IMR-90 (cell line): ENCODE results near the gene CANT1. TPM values are rescaled to one million over a fixed set of nuclear protein-coding genes. Genes with fewer than 3 reads are reported as not detected.

Experiments
- ATAC-seq: fragments of 200-7000 bp; cut with Tn5 transposase; 2 replicates; pipeline ENCODE4 v1.9.1; 2020; ENCODE audit warnings: low read depth, mild to moderate bottlenecking, moderate library complexity
- BruUV-seq: library from RNA; stranded (reverse); fragments of 400-500 nt; replicated peaks from 2 replicates; lab custom pipeline; 2021; lab: Mats Ljungman, UMichigan
- CTCF ChIA-PET: fragments of 300-600 bp; formaldehyde crosslinking; extraction: SDS; loops from one replicate; lab custom pipeline; 2021; ENCODE audit warnings: antibody characterized with exemption; lab: Yijun Ruan, JAX
- POLR2A ChIA-PET: fragments of 300-600 bp; sonication (Branson Sonifier 250); formaldehyde crosslinking; loops from one replicate; lab custom pipeline; 2022; ENCODE audit warnings: antibody characterized with exemption; ENCODE audit not compliant: unreplicated experiment; lab: Charles Lee
- DNase-seq: peaks from one replicate; pipeline ENCODE4 v3.0.0; 2013
- H2AFZ ChIP-seq: replicated peaks from 2 replicates; pipeline ENCODE3; 2013; ENCODE audit warnings: low read length, mild to moderate bottlenecking; ENCODE audit not compliant: poor library complexity
- H2AK5ac ChIP-seq: 2 replicates; pipeline ENCODE4 v1.6.1; 2013; ENCODE audit warnings: low read depth, low read length, inconsistent platforms
- H2AK9ac ChIP-seq: replicated peaks from 2 replicates; pipeline ENCODE3; 2013; ENCODE audit warnings: mild to moderate bottlenecking, low read depth, low read length, moderate library complexity; ENCODE audit not compliant: poor library complexity
- H2BK120ac ChIP-seq: 2 replicates; pipeline ENCODE4 v1.6.1; 2013; ENCODE audit warnings: low read depth, low read length, inconsistent platforms
- H2BK15ac ChIP-seq: 3 replicates; pipeline ENCODE4 v1.6.1; 2013; ENCODE audit warnings: low read depth, low read length, inconsistent platforms
- H2BK20ac ChIP-seq: 2 replicates; pipeline ENCODE4 v1.6.1; 2013; ENCODE audit warnings: low read depth, mild to moderate bottlenecking, inconsistent platforms, low read length, moderate library complexity
- H2BK5ac ChIP-seq: 2 replicates; pipeline ENCODE4 v1.6.1; 2013; ENCODE audit warnings: mild to moderate bottlenecking, low read depth, low read length, inconsistent platforms; ENCODE audit not compliant: poor library complexity, severe bottlenecking
- H3K14ac ChIP-seq: replicated peaks from 2 replicates; pipeline ENCODE4 v1.6.1; 2013; ENCODE audit warnings: low read depth, low read length, inconsistent platforms
- H3K18ac ChIP-seq: 2 replicates; pipeline ENCODE4 v1.6.1; 2013; ENCODE audit warnings: low read depth, low read length, control low read depth
- H3K23ac ChIP-seq: 2 replicates; pipeline ENCODE4 v1.6.1; 2013; ENCODE audit warnings: low read depth, low read length, inconsistent platforms
- H3K27ac ChIP-seq: 2 replicates; pipeline ENCODE4 v1.5.1; 2013; ENCODE audit warnings: mild to moderate bottlenecking, control low read depth, low read length; ENCODE audit not compliant: insufficient read depth
- H3K27me3 ChIP-seq: 2 replicates; pipeline ENCODE4 v1.6.1; 2013; ENCODE audit warnings: low read length; ENCODE audit not compliant: control insufficient read depth, insufficient read depth
- H3K36me3 ChIP-seq: 2 replicates; pipeline ENCODE4 v1.6.1; 2013; ENCODE audit warnings: low read length, mixed read lengths; ENCODE audit not compliant: control insufficient read depth, insufficient read depth
- H3K4ac ChIP-seq: 2 replicates; pipeline ENCODE4 v1.6.1; 2013; ENCODE audit warnings: low read depth, low read length, inconsistent platforms
- H3K4me1 ChIP-seq: 2 replicates; pipeline ENCODE4 v1.6.1; 2013; ENCODE audit warnings: low read length, mixed read lengths; ENCODE audit not compliant: control insufficient read depth, insufficient read depth
- H3K4me2 ChIP-seq: 2 replicates; pipeline ENCODE4 v1.6.1; 2013; ENCODE audit warnings: low read depth, mild to moderate bottlenecking, control low read depth, low read length, moderate library complexity
- H3K4me3 ChIP-seq: 2 replicates; pipeline ENCODE4 v1.5.1; 2013; ENCODE audit warnings: low read depth, mild to moderate bottlenecking, control low read depth, low read length, moderate library complexity; ENCODE audit not compliant: insufficient read depth
- H3K56ac ChIP-seq: 2 replicates; pipeline ENCODE4 v1.6.1; 2013; ENCODE audit warnings: low read length, inconsistent platforms; ENCODE audit not compliant: insufficient read depth; ENCODE audit errors: extremely low read depth
- H3K79me1 ChIP-seq, 2 experiments: 2 replicates each; pipeline ENCODE4 v1.6.1; 2013; ENCODE audit warnings: low read length in 2 of 2, inconsistent platforms in 1 of 2, low read depth in 1 of 2
- H3K9ac ChIP-seq: 2 replicates; pipeline ENCODE4 v1.6.1; 2013; ENCODE audit warnings: low read depth, low read length, control low read depth
- H3K9me1 ChIP-seq: 2 replicates; pipeline ENCODE4 v1.6.1; 2013; ENCODE audit warnings: low read length, inconsistent platforms; ENCODE audit not compliant: insufficient read depth
- H3K9me3 ChIP-seq: 2 replicates; pipeline ENCODE4 v1.6.1; 2013; ENCODE audit warnings: low read length; ENCODE audit not compliant: control insufficient read depth, insufficient read depth
- H4K20me1 ChIP-seq: 2 replicates; pipeline ENCODE4 v1.6.1; 2013; ENCODE audit warnings: low read length, inconsistent platforms; ENCODE audit not compliant: insufficient read depth
- H4K5ac ChIP-seq: 2 replicates; pipeline ENCODE4 v1.6.1; 2013; ENCODE audit warnings: mild to moderate bottlenecking, low read depth, low read length, control low read depth
- H4K8ac ChIP-seq, 2 experiments: 2 replicates each; pipeline ENCODE4 v1.6.1; 2013; ENCODE audit warnings: low read depth in 2 of 2, low read length in 2 of 2, control low read depth in 1 of 2, inconsistent platforms in 1 of 2
- H4K91ac ChIP-seq: 2 replicates; pipeline ENCODE4 v1.6.1; 2013; ENCODE audit warnings: low read depth, low read length, inconsistent platforms; ENCODE audit not compliant: insufficient read depth
- CEBPB ChIP-seq: IDR thresholded peaks from 2 replicates; pipeline ENCODE4 v1.6.1; 2012; ENCODE audit warnings: low read depth, low read length, improper control_type of control experiment
- CHD1 ChIP-seq: IDR thresholded peaks from 2 replicates; pipeline ENCODE4 v1.6.1; 2012; ENCODE audit warnings: low read depth, low read length, improper control_type of control experiment
- FOS ChIP-seq: fragments of 150-350 bp; IDR thresholded peaks from 2 replicates; pipeline ENCODE4 v1.6.1; 2016; ENCODE audit warnings: low read depth, low read length
- MAFK ChIP-seq: IDR thresholded peaks from 2 replicates; pipeline ENCODE4 v1.6.1; 2012; ENCODE audit warnings: low read depth, low read length, improper control_type of control experiment
- MAZ ChIP-seq: IDR thresholded peaks from 2 replicates; pipeline ENCODE4 v1.6.1; 2012; ENCODE audit warnings: low read depth, mild to moderate bottlenecking, low read length, improper control_type of control experiment, moderate library complexity, borderline replicate concordance
- NFE2L2 ChIP-seq: fragments of 150-350 bp; IDR thresholded peaks from 2 replicates; pipeline ENCODE4 v1.6.1; 2016; ENCODE audit warnings: low read depth, mild to moderate bottlenecking, low read length
- POLR2A ChIP-seq: IDR thresholded peaks from 2 replicates; pipeline ENCODE4 v1.6.1; 2012; ENCODE audit warnings: mild to moderate bottlenecking, low read depth, low read length
- RAD21 ChIP-seq: IDR thresholded peaks from 2 replicates; pipeline ENCODE4 v1.6.1; 2012; ENCODE audit warnings: low read length, improper control_type of control experiment
- RCOR1 ChIP-seq: IDR thresholded peaks from 2 replicates; pipeline ENCODE4 v1.6.1; 2012; ENCODE audit warnings: mild to moderate bottlenecking, low read length, improper control_type of control experiment; ENCODE audit not compliant: insufficient replicate concordance
- RFX5 ChIP-seq: IDR thresholded peaks from 2 replicates; pipeline ENCODE4 v1.8.0; 2012; ENCODE audit warnings: low read depth, mild to moderate bottlenecking, low read length, moderate library complexity
- WGBS, 2 experiments: methylation state at CpG; one replicate each; pipeline versions ENCODE4 v1.1.5 to v1.1.7; 2013; ENCODE audit warnings: missing lambda C conversion rate in 2 of 2; ENCODE audit not compliant: insufficient read length in 1 of 2; ENCODE audit errors: extremely low coverage in 2 of 2; 5-methylcytosine and 5-hydroxymethylcytosine counted together
- dilution Hi-C: fragments of 300-500 bp; cut with HindIII; formaldehyde crosslinking; loops from one replicate; pipeline ENCODE4 v1.14.3; 2018; ENCODE audit warnings: low sequenced_read_pairs; ENCODE audit not compliant: unreplicated experiment
- in situ Hi-C: fragments of 300-500 bp; cut with MboI; formaldehyde crosslinking; loops from 3 replicates; pipeline ENCODE4 v1.14.3; 2019; ENCODE audit warnings: low sequenced_read_pairs, inconsistent platforms, mixed read lengths
- intact Hi-C: fragments of 100-400 bp; cut with micrococcal nuclease; formaldehyde crosslinking; loops from 2 replicates; pipeline ENCODE4 v1.10.0; 2022
- polyA plus RNA-seq, 3 experiments: library from polyadenylated mRNA; depleted of rRNA; stranded (reverse); fragments of >200 nt; gene quantifications; 2 replicates each; pipeline ENCODE4 v1.2.3, GENCODE V29; 2012; ENCODE audit warnings: low replicate concordance in 1 of 3
- total RNA-seq: library from RNA; depleted of rRNA; stranded (reverse); fragments of >200 nt; gene quantifications from 2 replicates; pipeline ENCODE4 v1.2.3, GENCODE V29; 2012
- TF ChIP-seq, protein P1 (sequence below): fragments of 150-350 bp; IDR thresholded peaks from 2 replicates; pipeline ENCODE4 v1.6.1; 2017; ENCODE audit warnings: mild to moderate bottlenecking, antibody characterized with exemption, low read length, low read depth
- TF ChIP-seq, protein P2 (sequence below): conservative IDR thresholded peaks from 2 replicates; pipeline ENCODE4 v1.5.1; 2012; ENCODE audit warnings: mild to moderate bottlenecking, low read depth, low read length, improper control_type of control experiment
- TF ChIP-seq, protein P3 (sequence below): fragments of 150-350 bp; IDR thresholded peaks from 2 replicates; pipeline ENCODE4 v1.6.1; 2016; ENCODE audit warnings: low read depth, mild to moderate bottlenecking, low read length, moderate library complexity, borderline replicate concordance

Gene CANT1
- total and polyA plus RNA-seq, 2 of the 4 experiments (the other 2 are of a cell fraction): 51.8 to 73.4 TPM

DNA sequence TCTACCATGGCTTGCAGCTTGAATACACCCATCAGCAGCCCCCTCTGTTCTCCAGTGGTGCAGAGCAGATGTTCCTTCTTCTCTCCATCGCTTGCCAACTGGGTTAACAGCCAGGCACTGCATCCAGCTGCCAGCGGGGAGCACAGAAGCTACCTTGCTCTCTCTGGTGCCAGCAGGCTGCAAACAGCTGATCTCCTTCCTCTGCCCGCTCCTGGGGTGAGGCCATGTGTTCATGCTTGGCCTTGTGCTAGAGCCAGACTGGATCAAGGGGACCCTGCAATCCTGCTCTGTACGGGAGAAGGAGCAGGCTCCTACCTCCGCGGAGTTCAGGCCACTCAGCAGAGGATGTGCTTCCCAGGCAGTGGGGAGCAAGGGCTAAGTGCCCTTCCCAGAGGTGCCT is 41.0 kb upstream of the CANT1 start:
- no peak overlapping the region for H2BK120ac ChIP-seq
- H3K4ac ChIP-seq: no peak overlapping the region
- no peaks in the 10 kb centered on the region; the same call in 1 of the 2 replicates for H4K20me1 ChIP-seq
- POLR2A ChIA-PET: no interaction called here
- no peak overlapping the region for H2BK20ac ChIP-seq
- H2AFZ ChIP-seq: no peak overlapping the region
- H3K9ac ChIP-seq: no peak overlapping the region
- H3K79me1 ChIP-seq: no peaks in the 10 kb centered on the region
- no peak overlapping the region for H3K56ac ChIP-seq
- H4K8ac ChIP-seq: no peak overlapping the region
- H2AK9ac ChIP-seq: no peak overlapping the region
- BruUV-seq: no TSS peak
- peaks cover 2% of the 10 kb centered on the region; the same call in 1 of the 2 replicates for H3K9me3 ChIP-seq
- intact Hi-C loops: no loop called here
- no peaks in the 10 kb centered on the region for H3K27me3 ChIP-seq
- H2BK15ac ChIP-seq: no peak overlapping the region
- dilution Hi-C loops: no loop called here
- no peak overlapping the region for H2AK5ac ChIP-seq
- no peak overlapping the region for H2BK5ac ChIP-seq
- peaks cover 7% of the 10 kb centered on the region; the same call in 1 of the 2 replicates for H3K9me1 ChIP-seq
- TF ChIP-seq POLR2A: no peak
- no peak for TF ChIP-seq MAZ
- no peak for TF ChIP-seq RCOR1
- TF ChIP-seq, protein P1, sequence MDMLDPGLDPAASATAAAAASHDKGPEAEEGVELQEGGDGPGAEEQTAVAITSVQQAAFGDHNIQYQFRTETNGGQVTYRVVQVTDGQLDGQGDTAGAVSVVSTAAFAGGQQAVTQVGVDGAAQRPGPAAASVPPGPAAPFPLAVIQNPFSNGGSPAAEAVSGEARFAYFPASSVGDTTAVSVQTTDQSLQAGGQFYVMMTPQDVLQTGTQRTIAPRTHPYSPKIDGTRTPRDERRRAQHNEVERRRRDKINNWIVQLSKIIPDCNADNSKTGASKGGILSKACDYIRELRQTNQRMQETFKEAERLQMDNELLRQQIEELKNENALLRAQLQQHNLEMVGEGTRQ: no peak
- TF ChIP-seq MAFK: no peak
- no peak for TF ChIP-seq RFX5
- no peak for TF ChIP-seq NFE2L2
- no peak for TF ChIP-seq CHD1
- no peak for TF ChIP-seq FOS
- TF ChIP-seq, protein P2, sequence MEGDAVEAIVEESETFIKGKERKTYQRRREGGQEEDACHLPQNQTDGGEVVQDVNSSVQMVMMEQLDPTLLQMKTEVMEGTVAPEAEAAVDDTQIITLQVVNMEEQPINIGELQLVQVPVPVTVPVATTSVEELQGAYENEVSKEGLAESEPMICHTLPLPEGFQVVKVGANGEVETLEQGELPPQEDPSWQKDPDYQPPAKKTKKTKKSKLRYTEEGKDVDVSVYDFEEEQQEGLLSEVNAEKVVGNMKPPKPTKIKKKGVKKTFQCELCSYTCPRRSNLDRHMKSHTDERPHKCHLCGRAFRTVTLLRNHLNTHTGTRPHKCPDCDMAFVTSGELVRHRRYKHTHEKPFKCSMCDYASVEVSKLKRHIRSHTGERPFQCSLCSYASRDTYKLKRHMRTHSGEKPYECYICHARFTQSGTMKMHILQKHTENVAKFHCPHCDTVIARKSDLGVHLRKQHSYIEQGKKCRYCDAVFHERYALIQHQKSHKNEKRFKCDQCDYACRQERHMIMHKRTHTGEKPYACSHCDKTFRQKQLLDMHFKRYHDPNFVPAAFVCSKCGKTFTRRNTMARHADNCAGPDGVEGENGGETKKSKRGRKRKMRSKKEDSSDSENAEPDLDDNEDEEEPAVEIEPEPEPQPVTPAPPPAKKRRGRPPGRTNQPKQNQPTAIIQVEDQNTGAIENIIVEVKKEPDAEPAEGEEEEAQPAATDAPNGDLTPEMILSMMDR: no peak
- TF ChIP-seq RAD21: no peak
- TF ChIP-seq, protein P3, sequence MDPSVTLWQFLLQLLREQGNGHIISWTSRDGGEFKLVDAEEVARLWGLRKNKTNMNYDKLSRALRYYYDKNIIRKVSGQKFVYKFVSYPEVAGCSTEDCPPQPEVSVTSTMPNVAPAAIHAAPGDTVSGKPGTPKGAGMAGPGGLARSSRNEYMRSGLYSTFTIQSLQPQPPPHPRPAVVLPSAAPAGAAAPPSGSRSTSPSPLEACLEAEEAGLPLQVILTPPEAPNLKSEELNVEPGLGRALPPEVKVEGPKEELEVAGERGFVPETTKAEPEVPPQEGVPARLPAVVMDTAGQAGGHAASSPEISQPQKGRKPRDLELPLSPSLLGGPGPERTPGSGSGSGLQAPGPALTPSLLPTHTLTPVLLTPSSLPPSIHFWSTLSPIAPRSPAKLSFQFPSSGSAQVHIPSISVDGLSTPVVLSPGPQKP: no peak
- TF ChIP-seq CEBPB: no peak
- H4K5ac ChIP-seq: no peak overlapping the region
- H3K14ac ChIP-seq: no peak overlapping the region
- no peak overlapping the region for H4K91ac ChIP-seq
- CTCF ChIA-PET: no interaction called here
- no peak overlapping the region for H3K18ac ChIP-seq
- no peak overlapping the region for H3K4me3 ChIP-seq
- DNase-seq: no peak
- no peaks in the 10 kb centered on the region for H3K4me1 ChIP-seq
- H3K4me2 ChIP-seq: no peak overlapping the region
- no peak overlapping the region for H3K23ac ChIP-seq
- H3K36me3 ChIP-seq: peaks cover 8% of the 10 kb centered on the region; the same call in 1 of the 2 replicates
- 100% methylated on average over 2 of the region's 6 CpGs; no CpG with 5 or more reads in 1 of the 2 experiments for WGBS, 2 experiments
- in situ Hi-C loops: no loop called here
- no peak for ATAC-seq
- H3K27ac ChIP-seq: no peak overlapping the region
